Muscle layer of duodenum (tissue), 2 donors: ENCODE measurements around the gene IFFO2.
A peak's percentile ranks its signal among the peaks of the same experiment; 100 is the strongest.
"Not testable (repeated sequence)": the region's sequence is repeated elsewhere in the genome, so short reads cannot be mapped to it uniquely, and the experiment has no call there.

Experiments
- H3K27ac ChIP-seq: one replicate; pipeline ENCODE4 v1.7.0; 2013; ENCODE audit warnings: mild to moderate bottlenecking, low read length
- H3K27me3 ChIP-seq: one replicate; pipeline ENCODE4 v1.7.0; 2013; ENCODE audit warnings: low read depth, mild to moderate bottlenecking, control low read depth, low read length
- H3K36me3 ChIP-seq, 2 donors: one replicate each; pipeline ENCODE4 v1.7.0; 2013; ENCODE audit warnings: low read length in 2 of 2, control low read depth in 1 of 2, mild to moderate bottlenecking in 1 of 2; ENCODE audit not compliant: insufficient read depth in 2 of 2, control insufficient read depth in 1 of 2
- H3K4me1 ChIP-seq, 2 donors: one replicate each; pipeline ENCODE4 v1.7.0; 2013; ENCODE audit warnings: low read length in 2 of 2, mild to moderate bottlenecking in 2 of 2, control low read depth in 1 of 2, moderate library complexity in 1 of 2; ENCODE audit not compliant: insufficient read depth in 2 of 2, control insufficient read depth in 1 of 2
- H3K4me3 ChIP-seq, 2 donors: one replicate each; pipeline ENCODE4 v1.7.0; 2013; ENCODE audit warnings: low read length in 2 of 2, low read depth in 1 of 2, mild to moderate bottlenecking in 1 of 2
- H3K9me3 ChIP-seq, 2 donors: one replicate each; pipeline ENCODE4 v1.7.0; 2013; ENCODE audit warnings: low read length in 2 of 2, control low read depth in 1 of 2, mild to moderate bottlenecking in 1 of 2; ENCODE audit not compliant: control insufficient read depth in 1 of 2
- donor health status: healthy.

The IFFO2 gene

GRCh38 chr1:18899363-18900049 lies 57.0 kb downstream of the IFFO2 start:
- no peaks in the 10 kb centered on the region for H3K36me3 ChIP-seq
- H3K4me3 ChIP-seq: no peak overlapping the region
- peaks cover 4 to 13% of the 10 kb centered on the region in 2 donors for H3K4me1 ChIP-seq
- no peak overlapping the region for H3K27ac ChIP-seq
- no peaks in the 10 kb centered on the region for H3K9me3 ChIP-seq
- H3K27me3 ChIP-seq: no peaks in the 10 kb centered on the region

DNA sequence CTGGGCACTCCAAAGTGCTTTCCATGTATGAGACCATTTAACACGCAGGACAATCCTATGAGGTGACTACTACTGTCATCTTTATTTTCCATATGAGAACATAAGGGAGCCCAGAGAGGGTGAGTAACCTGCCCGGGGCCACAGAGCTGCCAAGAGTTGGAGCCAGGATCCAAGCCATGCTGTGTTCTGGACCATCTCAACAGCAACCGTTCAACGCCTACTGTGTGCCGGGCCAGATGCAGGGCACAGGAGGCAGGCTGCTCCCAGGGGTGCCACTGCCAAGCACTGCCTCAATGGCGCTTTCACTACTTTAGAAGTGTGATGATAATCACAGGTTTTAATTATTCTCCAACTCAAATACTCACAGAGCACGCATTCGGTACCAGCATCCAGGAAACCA lies 57.9 kb downstream of the IFFO2 start:
- H3K4me3 ChIP-seq: no peak overlapping the region
- no peaks in the 10 kb centered on the region for H3K9me3 ChIP-seq
- H3K27me3 ChIP-seq: no peaks in the 10 kb centered on the region
- H3K27ac ChIP-seq: no peak overlapping the region
- no peaks in the 10 kb centered on the region for H3K36me3 ChIP-seq
- H3K4me1 ChIP-seq: peaks cover 4 to 13% of the 10 kb centered on the region in 2 donors

DNA sequence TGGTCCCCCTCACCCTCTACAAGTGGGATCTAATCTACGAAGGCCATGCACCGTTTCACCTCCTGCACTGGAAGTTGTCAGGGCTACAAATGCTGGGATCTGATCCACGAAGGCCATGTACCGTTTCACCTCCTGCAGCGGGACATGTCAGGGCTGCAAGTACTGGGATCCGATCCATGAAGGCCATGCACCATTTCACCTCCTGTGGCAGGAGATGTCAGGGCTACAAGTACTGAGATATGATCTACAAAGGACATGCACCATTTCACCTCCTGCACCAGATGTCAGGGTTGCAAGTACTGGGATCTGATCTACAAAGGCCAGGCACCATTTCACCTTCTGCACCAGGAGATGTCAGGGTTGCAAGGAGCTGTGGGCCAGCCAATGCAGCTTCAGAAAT lies 61.2 kb downstream of the IFFO2 start:
- Histone ChIP-seq H3K27me3 (no peaks in the 10 kb centered on the region), H3K4me1 (no peaks in the 10 kb centered on the region), H3K27ac (no peak overlapping the region), H3K36me3 (no peaks in the 10 kb centered on the region), H3K9me3 (no peaks in the 10 kb centered on the region), H3K4me3 (no peak overlapping the region)

- Histone ChIP-seq H3K27ac (no peak overlapping the region), H3K4me1 (no peaks in the 10 kb centered on the region), H3K27me3 (no peaks in the 10 kb centered on the region), H3K36me3 (no peaks in the 10 kb centered on the region), H3K9me3 (no peaks in the 10 kb centered on the region), H3K4me3 (no peak overlapping the region)
Measured at GRCh38 chr1:18893120-18893519, 63.4 kb downstream of the IFFO2 start.

- not testable (repeated sequence) for H3K4me1 ChIP-seq, H3K27ac ChIP-seq, H3K36me3 ChIP-seq, H3K4me3 ChIP-seq, H3K9me3 ChIP-seq, H3K27me3 ChIP-seq
Measured at GRCh38 chr1:18891858-18892257, 64.6 kb downstream of the IFFO2 start.

DNA sequence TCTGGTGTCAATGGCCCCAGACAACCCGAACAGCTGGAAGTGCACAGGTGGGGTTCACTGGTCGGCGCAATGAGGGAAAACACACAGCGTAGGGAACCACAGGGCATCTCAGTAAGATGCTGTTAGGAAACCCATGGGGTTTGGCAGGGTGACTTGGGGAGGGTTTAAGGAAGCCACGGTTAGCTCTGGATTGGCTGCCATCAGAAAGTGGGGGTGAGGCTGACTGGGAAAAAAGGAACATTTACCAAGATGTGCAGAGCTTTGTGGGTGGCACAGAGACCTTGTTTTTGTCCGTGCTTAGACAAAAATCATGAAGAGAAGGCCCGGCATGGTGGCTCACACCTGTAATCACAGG lies 65.1 kb downstream of the IFFO2 start:
- Histone ChIP-seq H3K27ac (peak overlapping the region; percentile 49), H3K9me3 (no peaks in the 10 kb centered on the region)

DNA sequence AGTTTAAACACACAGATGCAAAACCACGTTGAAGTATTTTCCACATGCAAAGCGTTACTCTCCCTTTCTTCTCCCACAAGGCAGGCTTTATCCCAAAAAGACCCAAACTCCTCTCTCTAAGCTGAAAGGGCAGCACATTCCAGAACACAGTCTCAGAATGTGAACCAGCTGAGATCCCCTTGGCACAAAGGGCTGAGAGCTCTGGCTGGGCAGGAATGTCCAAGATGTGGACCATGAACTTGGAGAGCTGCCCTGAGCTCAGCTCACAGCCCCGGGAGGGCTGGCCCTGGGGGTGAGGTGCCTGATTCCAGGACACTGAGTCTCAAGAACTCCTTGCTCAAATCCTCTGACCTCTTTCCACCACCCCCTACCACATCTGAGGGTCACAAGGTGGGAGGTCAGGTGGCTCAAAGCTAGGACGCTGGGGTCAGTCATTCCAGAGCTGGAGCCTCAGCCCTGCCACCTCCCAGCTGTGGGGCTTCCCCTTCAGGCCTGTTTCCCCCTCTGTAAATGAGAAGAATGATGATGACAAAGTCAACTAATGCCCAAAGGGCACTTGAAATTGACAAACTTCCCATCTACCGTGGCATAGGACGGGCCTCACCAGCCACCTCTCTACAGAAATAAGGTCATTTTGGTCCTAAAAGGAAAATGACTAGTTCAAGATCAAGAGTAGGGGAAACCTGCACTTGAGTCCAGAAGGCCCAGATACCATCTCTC lies 65.6 kb downstream of the IFFO2 start:
- Histone ChIP-seq H3K4me3 (no peak overlapping the region), H3K27me3 (no peaks in the 10 kb centered on the region)

More for the DNA sequence above, 65.1 kb downstream of the IFFO2 start:
- Histone ChIP-seq H3K27me3 (no peaks in the 10 kb centered on the region), H3K4me1 (no peaks in the 10 kb centered on the region), H3K36me3 (no peaks in the 10 kb centered on the region), H3K4me3 (no peak overlapping the region)

DNA sequence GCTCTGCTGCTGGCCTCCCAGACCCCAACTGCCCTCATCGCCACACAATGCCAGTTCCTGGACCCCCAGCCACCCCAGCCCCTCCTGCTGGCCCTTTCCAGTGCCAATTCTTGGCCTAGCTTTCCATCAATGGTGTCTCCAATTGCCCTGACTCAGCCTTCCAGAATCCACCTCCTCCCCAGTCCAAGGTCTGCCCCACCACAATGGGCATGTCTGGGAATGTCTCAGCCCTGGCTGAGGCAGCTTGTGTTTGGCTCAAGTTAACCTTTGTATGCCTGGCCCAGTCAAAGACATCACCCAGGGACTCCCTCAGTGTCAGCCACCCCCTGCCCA lies 70.5 kb downstream of the IFFO2 start:
- Histone ChIP-seq H3K27ac (no peak overlapping the region), H3K36me3 (peaks cover 0 to 18% of the 10 kb centered on the region in 2 donors), H3K27me3 (no peaks in the 10 kb centered on the region), H3K4me1 (no peaks in the 10 kb centered on the region), H3K9me3 (no peaks in the 10 kb centered on the region), H3K4me3 (no peak overlapping the region)

More for the DNA sequence above, 65.6 kb downstream of the IFFO2 start:
- no peaks in the 10 kb centered on the region for H3K36me3 ChIP-seq
- peak overlapping the region; percentile 49 for H3K27ac ChIP-seq
- no peaks in the 10 kb centered on the region for H3K9me3 ChIP-seq
- no peaks in the 10 kb centered on the region for H3K4me1 ChIP-seq

DNA sequence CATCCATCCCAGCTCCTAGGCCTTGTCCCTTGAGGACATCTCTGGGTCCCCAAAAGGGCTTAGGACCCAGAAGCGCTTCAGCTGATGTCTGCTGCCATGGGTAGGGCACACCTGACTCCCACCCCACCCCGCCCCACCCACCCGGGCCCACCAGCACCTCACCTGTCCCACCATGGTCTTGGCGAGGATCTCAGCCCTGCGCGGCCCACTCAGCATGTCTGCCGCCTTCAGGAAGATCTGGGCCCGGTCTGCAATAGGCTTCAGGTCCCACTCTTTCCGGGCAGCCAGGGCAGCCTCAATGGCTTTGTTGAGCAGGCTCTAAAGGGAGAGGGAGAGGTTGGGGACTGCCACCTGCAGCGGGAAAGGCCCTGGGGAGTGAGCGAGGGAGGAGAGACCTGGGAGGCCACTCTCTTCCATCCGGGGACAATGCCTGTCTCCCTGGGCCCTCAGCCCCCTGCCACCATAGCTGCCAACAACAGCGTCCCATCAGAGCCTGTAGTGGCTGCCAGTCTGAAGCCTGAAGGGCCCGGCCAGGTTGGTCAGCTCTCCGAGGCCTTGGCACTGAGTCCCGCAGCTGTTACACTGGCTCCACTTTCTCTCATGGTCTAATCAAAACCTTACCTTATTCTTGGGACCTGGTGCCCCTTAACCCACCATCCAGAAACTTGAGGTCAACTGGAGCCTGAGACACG lies 71.0 kb downstream of the IFFO2 start:
- Histone ChIP-seq H3K4me1 (no peaks in the 10 kb centered on the region), H3K9me3 (no peaks in the 10 kb centered on the region), H3K4me3 (no peak overlapping the region), H3K27me3 (no peaks in the 10 kb centered on the region), H3K27ac (no peak overlapping the region), H3K36me3 (peaks cover 0 to 18% of the 10 kb centered on the region in 2 donors)

DNA sequence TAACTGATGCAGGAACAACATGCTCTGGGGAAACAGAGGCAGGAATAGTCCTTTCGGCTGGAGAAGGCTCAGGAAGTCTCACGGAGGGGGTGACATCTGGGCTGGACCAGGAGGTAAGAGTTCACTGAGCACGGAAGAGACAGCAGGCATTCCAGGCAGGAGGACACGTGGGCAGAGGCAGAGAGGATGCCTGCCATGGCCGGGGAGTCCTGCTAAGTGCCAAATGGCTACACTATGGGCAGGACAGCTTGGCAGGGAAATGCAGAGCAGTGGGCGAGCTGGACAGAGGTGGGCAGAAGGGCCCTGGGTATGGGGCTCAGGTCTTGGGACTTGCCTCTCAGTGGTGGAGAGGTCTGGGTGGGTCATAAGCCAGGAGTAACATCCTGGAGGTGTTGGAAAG lies 71.7 kb downstream of the IFFO2 start:
- Histone ChIP-seq H3K4me1 (no peaks in the 10 kb centered on the region), H3K27ac (no peak overlapping the region), H3K27me3 (no peaks in the 10 kb centered on the region), H3K36me3 (peaks cover 0 to 18% of the 10 kb centered on the region in 2 donors), H3K9me3 (no peaks in the 10 kb centered on the region), H3K4me3 (no peak overlapping the region)

DNA sequence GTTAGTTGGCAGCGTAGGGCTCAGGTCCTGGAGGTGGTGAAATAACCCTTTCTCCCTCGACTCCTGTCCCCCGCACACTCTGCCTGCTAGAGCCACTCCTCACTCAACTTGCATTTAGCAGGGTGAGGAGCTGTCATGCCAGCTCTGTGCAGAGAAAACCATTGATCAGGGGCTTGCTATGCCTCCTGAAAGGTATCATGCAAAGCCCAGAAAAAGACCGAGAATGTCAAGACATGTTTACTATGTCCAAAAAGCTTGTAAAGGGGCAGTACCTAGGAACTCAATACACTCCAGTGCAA lies 72.1 kb downstream of the IFFO2 start:
- Histone ChIP-seq H3K27ac (no peak overlapping the region), H3K36me3 (peaks cover 0 to 19% of the 10 kb centered on the region in 2 donors), H3K4me1 (no peaks in the 10 kb centered on the region)

More for the DNA sequence above, 72.1 kb downstream of the IFFO2 start:
- H3K9me3 ChIP-seq: no peaks in the 10 kb centered on the region
- no peak overlapping the region for H3K4me3 ChIP-seq
- H3K27me3 ChIP-seq: no peaks in the 10 kb centered on the region
